OCI-LY3 (cell line): ENCODE data around the gene DOCK4.

Experiments used
- H2AFZ ChIP-seq: fragments of 200-600, 300-600 bp; shearing (Covaris generic); 2 replicates; pipeline ENCODE4 v1.6.0; 2014; ENCODE audit warnings: antibody characterized with exemption, low read depth, low read length
- H3K27ac ChIP-seq: fragments of 200-600, 300-600 bp; sonication (generic); 2 replicates; pipeline ENCODE4 v1.5.1; 2014; ENCODE audit warnings: mild to moderate bottlenecking, low read length, moderate library complexity, mixed read lengths
- H3K27me3 ChIP-seq: fragments of 200-600, 300-600 bp; sonication (generic); 2 replicates; pipeline ENCODE4 v1.6.1; 2014; ENCODE audit warnings: low read depth, low read length, mixed read lengths
- H3K36me3 ChIP-seq: fragments of 200-600, 300-600 bp; sonication (generic); replicated peaks from 2 replicates; pipeline ENCODE3; 2014; ENCODE audit warnings: low read depth, low read length, mixed read lengths
- H3K4me1 ChIP-seq: fragments of 300-600, 200-600 bp; sonication (generic); 2 replicates; pipeline ENCODE4 v1.6.1; 2014; ENCODE audit warnings: low read length, mixed read lengths
- H3K4me2 ChIP-seq: fragments of 200-600, 300-600 bp; sonication (generic); 2 replicates; pipeline ENCODE4 v1.6.1; 2014; ENCODE audit warnings: low read length, mixed read lengths
- H3K4me3 ChIP-seq: fragments of 300-600, 200-600 bp; sonication (generic); 2 replicates; pipeline ENCODE4 v1.5.1; 2014; ENCODE audit warnings: antibody characterized with exemption, mild to moderate bottlenecking, low read length, moderate library complexity
- H3K79me2 ChIP-seq: fragments of 300-600, 200-600 bp; shearing (Covaris generic); 2 replicates; pipeline ENCODE4 v1.6.1; 2014; ENCODE audit warnings: mild to moderate bottlenecking, low read length, mixed read lengths
- H3K9ac ChIP-seq: fragments of 300-600, 200-600 bp; shearing (Covaris generic); 2 replicates; pipeline ENCODE4 v1.6.0; 2014; ENCODE audit warnings: mild to moderate bottlenecking, low read length, moderate library complexity
- H3K9me3 ChIP-seq: fragments of 200-600, 300-600 bp; shearing (Covaris generic); 2 replicates; pipeline ENCODE4 v1.6.1; 2014; ENCODE audit warnings: low read length, mixed read lengths; ENCODE audit not compliant: insufficient read depth
- H4K20me1 ChIP-seq: fragments of 200-600, 300-600 bp; sonication (generic); 2 replicates; pipeline ENCODE4 v1.6.1; 2016; ENCODE audit warnings: low read length, mixed read lengths; ENCODE audit not compliant: insufficient read depth
- CTCF ChIP-seq: fragments of 200-600, 300-600 bp; sonication (generic); IDR thresholded peaks from 2 replicates; pipeline ENCODE4 v1.5.1; 2014; ENCODE audit warnings: antibody characterized with exemption, low read length, low read depth
- EZH2phosphoT487 ChIP-seq: fragments of 200-600 bp; shearing (Covaris generic); IDR thresholded peaks from 2 replicates; pipeline ENCODE4 v1.6.1; 2018; ENCODE audit warnings: antibody characterized with exemption, mixed run types, low read depth

Gene DOCK4

GRCh38 chr7:111730476-111731300 is 475.5 kb downstream of the DOCK4 start:
- Histone ChIP-seq H3K27ac (no peak overlapping the region), H3K4me2 (peak overlapping the region; percentile 50), H2AFZ (peak overlapping the region; percentile 67; the same call in 1 of the 2 replicates), H3K9me3 (no peaks in the 10 kb centered on the region), H3K79me2 (no peaks in the 10 kb centered on the region), H3K27me3 (no peaks in the 10 kb centered on the region), H3K9ac (no peak overlapping the region), H3K4me1 (peaks cover 7% of the 10 kb centered on the region), H3K36me3 (no peaks in the 10 kb centered on the region), H4K20me1 (no peaks in the 10 kb centered on the region), H3K4me3 (peak overlapping the region; percentile 52)
- TF ChIP-seq CTCF: peak; percentile 77
- no peak for TF ChIP-seq EZH2phosphoT487

GRCh38 chr7:111730057-111730456 is 476.1 kb downstream of the DOCK4 start:
- Histone ChIP-seq H3K4me2 (peak overlapping the region; percentile 50), H3K27me3 (no peaks in the 10 kb centered on the region), H3K27ac (no peak overlapping the region), H3K9ac (no peak overlapping the region), H4K20me1 (no peaks in the 10 kb centered on the region), H3K36me3 (no peaks in the 10 kb centered on the region), H3K9me3 (no peaks in the 10 kb centered on the region), H3K4me1 (peaks cover 7% of the 10 kb centered on the region), H2AFZ (peak overlapping the region; percentile 67), H3K79me2 (no peaks in the 10 kb centered on the region), H3K4me3 (peak overlapping the region; percentile 52)
- TF ChIP-seq EZH2phosphoT487 (no peak), CTCF (no peak)

- no peaks in the 10 kb centered on the region for H3K79me2 ChIP-seq
- TF ChIP-seq EZH2phosphoT487: no peak
- TF ChIP-seq CTCF: peak; percentile 30
- no peaks in the 10 kb centered on the region for H3K9me3 ChIP-seq
- H4K20me1 ChIP-seq: no peaks in the 10 kb centered on the region
- peaks cover 7% of the 10 kb centered on the region for H3K4me1 ChIP-seq
- H3K9ac ChIP-seq: no peak overlapping the region
- no peaks in the 10 kb centered on the region for H3K36me3 ChIP-seq
- H2AFZ ChIP-seq: peak overlapping the region; percentile 67
- H3K27ac ChIP-seq: no peak overlapping the region
- no peak overlapping the region for H3K4me3 ChIP-seq
- H3K4me2 ChIP-seq: no peak overlapping the region; the same call in 1 of the 2 replicates
- no peaks in the 10 kb centered on the region for H3K27me3 ChIP-seq
Observed at GRCh38 chr7:111729483-111729882, 476.7 kb downstream of the DOCK4 start.

GRCh38 chr7:111728635-111728995 is 477.6 kb downstream of the DOCK4 start:
- Histone ChIP-seq H3K27ac (no peak overlapping the region), H2AFZ (no peak overlapping the region), H3K9me3 (no peaks in the 10 kb centered on the region), H3K4me2 (no peak overlapping the region), H4K20me1 (no peaks in the 10 kb centered on the region), H3K4me1 (peaks cover 7% of the 10 kb centered on the region), H3K36me3 (no peaks in the 10 kb centered on the region), H3K79me2 (no peaks in the 10 kb centered on the region), H3K27me3 (no peaks in the 10 kb centered on the region), H3K9ac (no peak overlapping the region), H3K4me3 (no peak overlapping the region)
- TF ChIP-seq CTCF: no peak
- no peak for TF ChIP-seq EZH2phosphoT487
